ENCODE measurements around the gene SH3BP1.
A peak's percentile ranks its signal among the peaks of the same experiment; 100 is the strongest.
"Not testable (repeated sequence)": the region's sequence is repeated elsewhere in the genome, so short reads cannot be mapped to it uniquely, and the experiment has no call there.

SH3BP1 gene

GRCh38 chr22:37680191-37680851 is 40.9 kb downstream of the SH3BP1 start:
- DNase-seq = no peak

DNA sequence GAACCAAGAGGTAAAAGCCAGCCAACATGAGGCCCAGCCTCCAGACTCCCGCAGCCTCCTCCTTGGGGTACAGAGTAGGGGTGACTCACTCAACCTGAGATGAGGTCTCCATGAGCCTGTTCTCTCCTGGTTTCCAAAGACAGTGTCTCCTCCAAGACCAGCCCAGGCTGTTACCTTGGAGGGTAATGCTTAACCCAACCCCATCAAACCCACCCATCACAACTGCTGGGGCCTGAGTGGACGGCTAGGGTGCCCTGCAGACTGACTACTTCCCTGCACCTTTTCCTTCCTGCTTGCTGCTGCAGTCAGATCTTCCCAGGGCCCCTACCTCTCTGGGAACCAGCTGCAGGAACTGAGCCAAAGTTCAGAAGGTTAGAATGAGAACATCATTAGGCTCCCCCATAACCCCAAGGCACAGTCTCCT is 41.5 kb downstream of the SH3BP1 start:
- DNase-seq = no peak

GRCh38 chr22:37681556-37682049 is 42.1 kb downstream of the SH3BP1 start:
- no peak for DNase-seq

- DNase-seq = no peak
Measured at GRCh38 chr22:37684803-37685615, 45.5 kb downstream of the SH3BP1 start.

GRCh38 chr22:37686002-37686982 is 46.8 kb downstream of the SH3BP1 start, which contains the start of gene NOL12:
Gene NOL12, plus strand, starts transcription at chr22:37686343. Its CDS starts 50 bp downstream, at chr22:37686393.
- peak in 1 of 2 experiments; percentile 44 for DNase-seq

DNA sequence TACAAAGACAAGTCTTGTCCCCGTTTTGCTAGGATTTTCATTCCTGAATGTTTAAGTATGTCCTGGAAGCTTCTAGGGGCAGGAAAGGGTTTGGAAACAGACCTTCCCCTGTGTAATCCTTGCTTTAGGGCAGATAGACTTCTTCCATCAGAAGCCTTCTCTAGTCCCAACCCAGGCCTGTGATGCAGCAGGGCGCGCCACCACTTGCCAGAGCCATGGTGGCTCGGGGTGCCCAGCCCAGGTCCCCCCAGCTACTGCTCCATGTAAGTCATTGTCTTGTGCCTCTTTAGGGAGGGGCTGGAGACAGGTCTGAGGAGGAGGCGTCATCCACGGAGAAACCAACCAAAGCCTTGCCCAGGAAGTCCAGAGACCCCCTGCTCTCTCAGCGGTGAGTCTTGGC is 50.9 kb downstream of the SH3BP1 start:
- DNase-seq = no peak

DNA sequence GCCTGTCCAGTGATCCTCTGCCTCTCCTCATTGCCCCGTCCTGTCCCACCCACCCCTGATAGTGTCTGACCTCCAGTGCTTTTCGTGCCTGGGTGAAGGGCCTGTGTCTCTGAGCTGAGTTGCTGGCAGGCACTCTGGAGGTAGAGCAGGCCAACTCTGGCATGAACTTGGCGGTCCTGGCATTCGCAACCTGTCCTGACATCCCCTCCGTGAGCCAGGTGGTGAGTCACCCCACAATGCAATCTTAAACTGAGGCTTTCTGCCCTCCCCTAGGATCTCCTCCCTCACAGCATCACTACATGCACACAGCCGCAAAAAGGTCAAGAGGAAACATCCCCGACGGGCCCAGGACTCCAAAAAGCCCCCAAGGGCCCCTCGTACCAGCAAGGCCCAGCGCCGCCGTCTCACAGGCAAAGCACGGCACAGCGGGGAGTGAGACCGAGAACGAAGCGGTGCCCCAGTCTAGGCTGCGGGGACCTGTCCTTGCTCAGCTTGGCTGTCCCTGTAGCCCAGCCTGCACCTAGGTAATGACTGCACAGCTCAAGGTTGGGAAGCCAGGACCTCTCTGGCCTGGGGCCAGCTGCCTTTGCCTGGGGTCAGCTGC is 51.5 kb downstream of the SH3BP1 start:
- DNase-seq = no peak

DNA sequence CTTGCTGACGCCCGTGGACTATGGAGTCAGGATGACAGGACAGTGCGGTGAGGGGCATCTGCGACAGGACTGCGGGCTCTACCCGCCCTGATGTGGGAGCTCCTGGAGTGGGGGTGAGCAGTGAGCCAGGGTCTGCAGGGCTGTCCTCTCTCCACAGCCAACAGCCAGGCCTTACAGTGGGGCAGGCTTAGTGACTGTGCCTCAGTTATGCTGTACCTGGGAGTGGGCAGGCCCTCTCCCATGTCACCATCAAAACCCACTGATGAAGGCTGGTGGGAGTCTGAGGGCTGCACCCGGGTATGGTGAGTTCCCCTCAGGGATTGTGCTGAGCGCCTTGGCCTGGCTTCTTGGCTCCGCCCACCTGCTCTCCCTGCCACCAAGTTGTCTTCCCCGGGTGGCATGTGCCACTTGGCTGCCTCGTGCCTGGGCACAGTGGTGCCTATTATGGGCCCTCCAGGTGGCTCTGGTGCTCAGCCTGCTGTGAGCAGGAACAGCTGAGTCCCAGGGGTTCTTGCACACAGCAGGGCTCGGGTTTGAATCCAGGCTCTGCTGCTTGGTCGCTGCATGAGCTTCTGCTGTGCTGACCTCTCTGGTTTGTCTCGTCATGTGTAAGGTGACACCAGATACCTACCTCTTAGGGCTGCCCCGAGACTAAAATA is 53.3 kb downstream of the SH3BP1 start:
- DNase-seq = no peak

- not testable (repeated sequence) for DNase-seq
Measured at GRCh38 chr22:37694131-37694530, 54.7 kb downstream of the SH3BP1 start.

- not testable (repeated sequence) for DNase-seq
Measured at GRCh38 chr22:37696260-37696656, 56.8 kb downstream of the SH3BP1 start.

- peak; percentile 34 to 73 for DNase-seq
Measured at GRCh38 chr22:37696657-37697537, 57.4 kb downstream of the SH3BP1 start, which contains the start of gene TRIOBP. Gene TRIOBP, plus strand, starts transcription at chr22:37697048. Its CDS starts 4,318 bp downstream, at chr22:37701366.

DNA sequence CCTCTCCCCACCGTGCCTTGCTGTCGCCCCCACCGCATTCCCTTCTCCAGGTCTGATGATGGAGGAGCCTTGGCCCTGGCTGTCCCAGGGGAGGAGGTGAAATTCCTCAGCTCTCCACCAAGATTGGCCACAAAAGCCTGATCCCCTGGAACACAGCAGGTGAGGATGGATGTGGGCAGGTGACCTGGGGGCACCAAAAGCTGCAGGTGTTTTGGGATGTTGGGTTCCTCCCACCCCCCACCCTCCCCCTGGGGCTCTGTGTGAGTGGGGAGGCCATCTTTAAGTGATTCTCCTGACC is 58.0 kb downstream of the SH3BP1 start:
- no peak for DNase-seq

DNA sequence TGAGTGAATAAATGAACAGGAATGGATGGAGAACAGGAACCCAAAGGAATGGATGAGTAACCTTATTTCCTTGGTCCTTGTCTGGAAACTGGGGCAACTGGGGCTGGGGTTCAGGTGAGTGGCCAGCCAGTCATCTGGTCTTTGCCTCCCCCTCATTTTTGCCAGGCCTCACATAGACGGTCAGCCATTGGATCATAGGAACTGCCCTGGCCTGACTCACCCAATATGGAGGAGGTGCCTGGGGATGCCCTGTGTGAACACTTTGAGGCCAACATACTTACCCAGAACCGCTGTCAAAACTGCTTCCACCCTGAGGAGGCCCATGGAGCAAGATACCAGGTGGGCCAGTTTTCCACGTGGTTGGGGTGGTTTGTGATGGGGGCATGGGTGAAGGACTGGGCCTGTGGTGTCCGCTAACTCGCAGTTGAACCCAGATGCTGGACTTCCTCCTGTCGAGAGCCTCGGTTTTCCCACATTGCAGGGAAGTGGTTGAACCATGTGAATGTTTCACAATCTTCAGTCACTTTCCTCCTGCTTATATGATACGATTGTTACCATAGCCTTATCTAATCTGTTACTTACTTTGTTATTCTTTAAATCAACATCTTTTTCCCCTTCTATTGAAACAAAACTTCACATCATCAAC is 61.8 kb downstream of the SH3BP1 start:
- no peak for DNase-seq

- no peak for DNase-seq
Measured at GRCh38 chr22:37703906-37704305, 64.4 kb downstream of the SH3BP1 start.

DNA sequence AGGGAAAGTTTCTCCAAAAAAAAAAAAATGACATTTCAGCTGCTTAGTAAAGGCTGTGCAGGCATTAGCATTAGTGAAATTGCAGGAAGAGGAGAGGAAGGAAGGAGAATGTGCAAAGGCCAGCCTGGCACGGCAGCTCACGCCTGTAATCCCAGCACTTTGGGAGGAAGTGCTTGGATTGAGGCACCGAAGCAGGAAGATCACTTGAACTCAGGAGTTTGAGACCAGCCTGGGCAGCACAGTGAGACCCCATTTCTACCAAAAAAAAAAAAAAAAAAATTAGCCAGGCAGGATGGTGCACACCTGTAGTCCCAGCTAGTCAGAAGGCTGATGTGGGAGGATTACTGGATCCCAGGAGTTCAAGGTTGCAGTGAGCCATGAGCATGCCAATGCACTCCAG is 65.2 kb downstream of the SH3BP1 start:
- DNase-seq = no peak

- no peak for DNase-seq
Measured at GRCh38 chr22:37705205-37705604, 65.7 kb downstream of the SH3BP1 start.

All from cerebellar nuclear complex (tissue), 1 donor.